SU-DHL-6 (cell line): ENCODE data around the gene CTCF.

Experiments
- H2AFZ ChIP-seq: fragments of 200-600 bp; sonication (generic); 2 replicates; pipeline ENCODE4 v1.6.1; 2014; ENCODE audit warnings: low read depth, mild to moderate bottlenecking, moderate library complexity, mixed read lengths, antibody characterized with exemption, low read length; ENCODE audit not compliant: severe bottlenecking
- H3F3A ChIP-seq: fragments of 200-600 bp; shearing (Covaris generic); 2 replicates; pipeline ENCODE4 v1.6.0; 2016; ENCODE audit warnings: antibody characterized with exemption, mild to moderate bottlenecking; ENCODE audit not compliant: insufficient read depth
- H3K27ac ChIP-seq: fragments of 200-600 bp; sonication (generic); 2 replicates; pipeline ENCODE4 v1.5.1; 2016; ENCODE audit warnings: low read depth, mild to moderate bottlenecking, low read length, moderate library complexity, mixed read lengths
- H3K27me3 ChIP-seq: fragments of 200-600 bp; sonication (generic), shearing (Covaris generic); 2 replicates; pipeline ENCODE4 v1.6.0; 2014; ENCODE audit warnings: mild to moderate bottlenecking, low read length
- H3K36me3 ChIP-seq: fragments of 200-600 bp; sonication (generic); 2 replicates; pipeline ENCODE4 v1.6.1; 2014; ENCODE audit warnings: mild to moderate bottlenecking, low read length, mixed read lengths
- H3K4me2 ChIP-seq: fragments of 300-600, 200-600 bp; shearing (Covaris generic), sonication (generic); 2 replicates; pipeline ENCODE4 v1.6.0; 2014; ENCODE audit warnings: low read length, low read depth, mild to moderate bottlenecking; ENCODE audit not compliant: poor library complexity, severe bottlenecking
- H3K4me3 ChIP-seq: fragments of 200-600 bp; sonication (generic); 2 replicates; pipeline ENCODE4 v1.5.1; 2014; ENCODE audit warnings: antibody characterized with exemption, low read length, mild to moderate bottlenecking, mixed read lengths; ENCODE audit not compliant: insufficient read depth, poor library complexity, severe bottlenecking
- H3K79me2 ChIP-seq: fragments of 200-600 bp; sonication (generic); 2 replicates; pipeline ENCODE4 v1.6.1; 2014; ENCODE audit warnings: mild to moderate bottlenecking, low read length, moderate library complexity; ENCODE audit not compliant: insufficient read depth
- H3K9ac ChIP-seq: fragments of 200-600 bp; sonication (generic); 2 replicates; pipeline ENCODE4 v1.7.0; 2014; ENCODE audit warnings: mild to moderate bottlenecking, low read length
- H3K9me2 ChIP-seq: fragments of 200-600 bp; sonication (generic); replicated peaks from 2 replicates; pipeline ENCODE4 v1.6.1; 2014; ENCODE audit warnings: low read length; ENCODE audit not compliant: insufficient read depth
- H3K9me3 ChIP-seq: fragments of 200-600 bp; sonication (generic); 2 replicates; pipeline ENCODE4 v1.6.1; 2014; ENCODE audit warnings: low read length, mixed read lengths; ENCODE audit not compliant: insufficient read depth
- H4K20me1 ChIP-seq: fragments of 200-600 bp; sonication (generic); 2 replicates; pipeline ENCODE4 v1.6.1; 2014; ENCODE audit warnings: low read depth, mild to moderate bottlenecking, antibody characterized with exemption, low read length, moderate library complexity, mixed read lengths
- CTCF ChIP-seq: fragments of 200-600 bp; sonication (generic); IDR thresholded peaks from one replicate; pipeline ENCODE4 v1.5.1; 2017; ENCODE audit warnings: antibody characterized with exemption, mild to moderate bottlenecking, low read length, moderate library complexity; ENCODE audit not compliant: insufficient read depth, poor library complexity, severe bottlenecking
- EZH2phosphoT487 ChIP-seq: fragments of 200-600 bp; sonication (generic), shearing (Covaris generic); conservative IDR thresholded peaks from 2 replicates; pipeline ENCODE4 v1.6.1; 2018; ENCODE audit warnings: mild to moderate bottlenecking, antibody characterized with exemption, low read length, moderate library complexity, mixed read lengths

The CTCF gene

DNA sequence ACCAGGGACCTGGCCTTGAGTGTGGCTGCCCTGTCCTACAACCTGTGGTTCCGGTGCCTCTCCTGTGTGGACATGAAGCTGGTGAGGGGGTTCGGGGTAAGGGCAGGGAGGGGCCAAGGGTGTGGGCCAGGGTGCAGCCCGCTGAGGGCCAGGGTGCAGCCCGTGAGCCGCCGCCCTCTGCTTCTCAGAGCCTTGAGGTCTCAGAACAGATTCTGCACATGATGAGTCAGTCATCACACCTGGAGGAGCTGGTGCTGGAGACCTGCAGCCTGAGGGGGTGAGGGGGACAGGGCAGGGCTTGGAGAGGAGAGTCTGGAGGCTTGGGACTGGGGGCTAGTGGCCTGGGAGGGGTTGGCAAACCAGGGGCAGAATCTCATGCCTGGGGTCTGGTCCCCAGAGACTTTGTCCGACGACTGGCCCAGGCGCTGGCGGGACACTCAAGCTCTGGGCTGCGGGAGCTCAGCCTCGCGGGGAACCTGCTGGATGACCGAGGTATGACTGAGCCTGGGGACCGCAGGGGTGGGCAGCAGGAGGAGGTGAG is 84.9 kb downstream of the CTCF start:
- Histone ChIP-seq H2AFZ (no peak overlapping the region), H4K20me1 (no peaks in the 10 kb centered on the region), H3K79me2 (peaks cover 8% of the 10 kb centered on the region), H3K9ac (no peak overlapping the region), H3K4me3 (no peak overlapping the region), H3K27me3 (no peaks in the 10 kb centered on the region), H3K36me3 (no peaks in the 10 kb centered on the region), H3F3A (peaks cover 8% of the 10 kb centered on the region), H3K9me3 (no peaks in the 10 kb centered on the region), H3K9me2 (no peaks in the 10 kb centered on the region), H3K27ac (no peak overlapping the region), H3K4me2 (no peak overlapping the region)
- TF ChIP-seq CTCF (no peak), EZH2phosphoT487 (no peak)

DNA sequence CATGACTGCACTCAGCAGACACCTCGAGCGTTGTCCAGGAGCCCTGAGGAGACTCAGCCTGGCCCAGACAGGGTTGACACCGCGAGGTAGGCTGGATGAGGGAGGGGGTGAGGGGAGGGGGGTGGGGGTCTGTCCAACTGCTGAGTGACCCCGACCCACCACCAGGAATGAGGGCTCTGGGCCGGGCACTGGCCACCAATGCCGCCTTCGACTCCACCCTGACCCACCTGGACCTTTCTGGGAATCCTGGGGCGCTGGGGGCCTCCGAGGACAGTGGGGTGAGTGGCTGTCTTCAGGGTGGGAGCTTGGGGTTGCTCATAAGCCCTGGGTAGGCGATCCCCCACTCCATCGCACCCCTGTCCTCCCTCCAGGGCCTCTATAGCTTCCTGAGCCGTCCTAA is 85.4 kb downstream of the CTCF start:
- no peak overlapping the region for H3K9ac ChIP-seq
- no peaks in the 10 kb centered on the region for H4K20me1 ChIP-seq
- H3K36me3 ChIP-seq, result no peaks in the 10 kb centered on the region
- peaks cover 4% of the 10 kb centered on the region for H3F3A ChIP-seq
- peaks cover 8% of the 10 kb centered on the region for H3K79me2 ChIP-seq
- no peaks in the 10 kb centered on the region for H3K27me3 ChIP-seq
- H3K9me2 ChIP-seq, result no peaks in the 10 kb centered on the region
- H3K9me3 ChIP-seq, result no peaks in the 10 kb centered on the region
- H3K27ac ChIP-seq, result no peak overlapping the region
- TF ChIP-seq EZH2phosphoT487 (no peak), CTCF (no peak)
- H2AFZ ChIP-seq, result no peak overlapping the region
- H3K4me3 ChIP-seq, result no peak overlapping the region
- no peak overlapping the region for H3K4me2 ChIP-seq

DNA sequence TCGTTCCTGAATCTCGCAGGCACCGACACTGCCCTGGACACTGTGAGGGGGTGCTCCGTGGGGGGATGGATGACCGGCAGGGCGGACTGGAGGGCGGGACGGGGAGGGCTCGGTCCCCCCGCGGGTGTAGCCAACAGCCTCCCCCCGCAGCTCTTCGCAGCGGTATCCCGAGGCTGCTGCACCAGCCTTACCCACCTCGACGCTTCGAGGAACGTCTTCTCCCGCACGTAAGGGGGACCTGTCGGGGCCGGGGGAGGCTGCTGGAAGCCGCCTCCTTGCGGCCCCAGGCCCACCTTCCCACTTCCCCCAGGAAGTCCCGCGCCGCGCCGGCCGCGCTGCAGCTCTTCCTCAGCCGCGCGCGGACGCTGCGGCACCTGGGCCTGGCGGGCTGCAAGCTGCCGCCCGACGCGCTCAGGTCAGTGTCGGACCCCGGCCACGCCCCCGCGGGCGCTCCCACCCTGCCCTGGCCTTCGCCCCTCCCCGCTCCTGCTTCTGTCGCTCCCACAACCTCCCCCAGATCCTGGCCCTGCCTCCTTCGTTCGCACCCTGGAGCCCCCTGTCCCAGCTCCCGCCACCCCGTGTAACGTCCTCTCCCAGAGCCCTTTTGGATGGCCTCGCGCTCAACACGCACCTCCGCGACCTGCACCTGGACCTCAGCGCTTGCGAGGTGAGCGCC is 85.9 kb downstream of the CTCF start:
- H3K9me3 ChIP-seq, result no peaks in the 10 kb centered on the region
- TF ChIP-seq EZH2phosphoT487 (no peak), CTCF (no peak)
- H3K4me2 ChIP-seq, result no peak overlapping the region
- H3K27me3 ChIP-seq, result no peaks in the 10 kb centered on the region
- H3K4me3 ChIP-seq, result no peak overlapping the region
- H3K9ac ChIP-seq, result no peak overlapping the region
- H2AFZ ChIP-seq, result no peak overlapping the region
- peaks cover 8% of the 10 kb centered on the region for H3K79me2 ChIP-seq
- no peaks in the 10 kb centered on the region for H3K36me3 ChIP-seq
- H3K9me2 ChIP-seq, result no peaks in the 10 kb centered on the region
- no peak overlapping the region for H3K27ac ChIP-seq
- H3F3A ChIP-seq, result peaks cover 4% of the 10 kb centered on the region
- H4K20me1 ChIP-seq, result no peaks in the 10 kb centered on the region
